Activated T-cell treated with anti-CD3 and anti-CD28 coated beads, Interleukin-2, amount 50 U/mL, for 48 hours (primary cell): ENCODE measurements around the gene MATK.

Experiments used
- DNase-seq, 2 experiments: peaks; one replicate each; pipeline ENCODE4 v3.0.0-alpha.2; 2020

The MATK gene

GRCh38 chr19:3745363-3746045 is 40.7 kb downstream of the MATK start:
- DNase-seq = no peak

GRCh38 chr19:3743486-3743885 is 42.7 kb downstream of the MATK start:
- no peak for DNase-seq

DNA sequence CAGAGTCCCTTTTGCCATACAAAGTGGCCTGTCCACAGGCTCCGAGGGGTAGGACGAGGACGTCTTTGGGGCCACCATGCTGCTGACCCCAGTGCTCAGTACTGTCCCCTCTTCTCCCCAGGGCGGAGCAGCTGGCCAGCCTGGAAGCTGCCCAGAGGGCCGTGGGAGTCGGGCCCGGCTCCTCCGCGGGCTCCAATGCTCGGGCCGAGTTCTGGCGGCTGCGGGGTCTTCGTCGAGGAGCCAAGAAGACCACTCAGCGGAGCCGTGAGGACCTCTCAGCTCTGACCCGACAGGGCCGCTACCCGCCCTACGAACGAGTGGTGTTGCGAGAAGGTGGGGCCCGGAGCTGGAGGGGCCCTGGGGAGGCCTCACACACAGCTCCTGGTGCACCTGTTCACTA is 45.8 kb downstream of the MATK start:
- DNase-seq = no peak

DNA sequence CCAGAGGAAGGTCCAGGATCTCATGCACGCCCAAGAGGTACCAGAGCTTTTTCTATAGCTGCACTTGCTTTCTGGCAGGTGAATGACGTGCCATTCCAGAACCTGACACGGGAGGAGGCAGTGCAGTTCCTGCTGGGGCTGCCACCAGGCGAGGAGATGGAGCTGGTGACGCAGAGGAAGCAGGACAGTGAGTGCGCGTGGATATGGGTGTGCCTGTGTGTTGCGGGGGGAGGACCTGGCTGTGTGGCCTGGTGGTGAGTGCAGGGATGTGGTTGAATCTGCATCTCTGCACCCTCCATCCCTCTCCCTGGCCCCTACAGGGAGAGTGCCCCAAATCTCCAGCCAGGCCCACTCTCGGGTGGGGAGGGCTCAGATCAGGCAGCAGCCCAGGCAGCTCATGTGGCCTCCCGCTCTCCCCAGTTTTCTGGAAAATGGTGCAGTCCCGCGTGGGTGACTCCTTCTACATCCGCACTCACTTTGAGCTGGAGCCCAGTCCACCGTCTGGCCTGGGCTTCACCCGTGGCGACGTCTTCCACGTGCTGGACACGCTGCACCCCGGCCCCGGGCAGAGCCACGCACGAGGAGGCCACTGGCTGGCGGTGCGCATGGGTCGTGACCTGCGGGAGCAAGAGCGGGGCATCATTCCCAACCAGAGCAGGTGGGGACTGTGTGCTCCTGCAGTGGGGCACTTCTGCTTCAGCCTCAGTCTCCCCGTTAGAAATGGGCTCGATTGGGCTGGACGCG is 47.5 kb downstream of the MATK start:
- no peak for DNase-seq

GRCh38 chr19:3737487-3738205 is 48.5 kb downstream of the MATK start:
- no peak for DNase-seq

DNA sequence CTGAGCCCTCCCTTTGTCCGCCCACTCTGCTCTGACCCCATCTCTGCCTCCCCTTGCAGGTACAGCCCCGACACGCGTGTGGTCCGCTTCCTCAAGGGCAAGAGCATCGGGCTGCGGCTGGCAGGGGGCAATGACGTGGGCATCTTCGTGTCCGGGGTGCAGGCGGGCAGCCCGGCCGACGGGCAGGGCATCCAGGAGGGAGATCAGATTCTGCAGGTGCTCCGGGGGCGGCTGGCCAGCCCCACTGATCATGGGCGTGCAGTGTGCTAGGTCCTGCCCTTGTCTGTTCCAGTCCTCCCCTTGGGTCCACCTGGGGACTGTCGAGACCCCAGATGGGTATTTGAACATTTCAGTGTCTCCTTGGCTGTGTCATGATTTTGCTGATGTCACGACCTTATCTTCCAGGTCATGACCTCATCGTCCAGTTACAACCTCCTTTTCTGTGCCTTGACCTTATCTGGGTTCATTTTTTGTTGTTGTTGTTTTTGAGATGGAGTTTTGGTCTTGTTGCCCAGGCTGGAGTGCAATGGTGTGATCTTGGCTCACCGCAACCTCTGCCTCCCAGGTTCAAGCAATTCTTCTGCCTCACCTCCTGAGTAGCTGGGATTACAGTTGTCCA is 50.0 kb downstream of the MATK start:
- DNase-seq = no peak

DNA sequence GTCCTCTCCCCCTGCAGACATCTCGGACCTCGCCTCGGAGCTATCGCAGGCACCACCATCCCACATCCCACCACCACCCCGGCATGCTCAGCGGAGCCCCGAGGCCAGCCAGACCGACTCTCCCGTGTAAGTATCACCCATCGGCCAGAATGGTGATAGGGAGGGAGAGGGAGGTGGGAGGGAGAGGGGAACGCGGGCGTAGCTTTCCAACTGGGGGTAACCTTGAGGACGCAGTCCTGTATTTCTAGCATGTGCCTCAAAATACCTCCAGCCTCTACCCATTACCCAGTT is 51.9 kb downstream of the MATK start:
- no peak for DNase-seq

- no peak for DNase-seq
These were observed 52.5 kb downstream of the MATK start for GRCh38 chr19:3733549-3734309.

DNA sequence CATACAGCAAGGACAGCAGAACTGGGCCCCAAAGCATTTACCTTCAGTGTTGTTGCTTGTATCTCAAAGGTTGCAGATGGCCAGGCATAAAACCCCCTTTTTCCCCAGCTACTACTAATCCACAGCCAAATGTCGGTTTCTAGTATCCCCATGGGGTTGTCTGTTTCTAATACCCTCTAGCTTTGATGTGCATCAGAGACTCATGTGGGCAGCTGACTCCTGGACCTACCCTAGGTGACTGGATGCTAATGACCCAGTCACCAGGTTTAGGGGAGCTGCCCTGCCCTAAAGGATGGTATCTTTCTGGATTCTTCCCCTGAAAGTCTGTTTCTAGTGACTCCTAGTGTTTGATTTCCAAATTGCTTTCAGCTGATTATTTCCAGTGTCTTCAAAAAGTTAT is 54.1 kb downstream of the MATK start:
- no peak for DNase-seq

GRCh38 chr19:3730457-3730958 is 55.7 kb downstream of the MATK start:
- no peak for DNase-seq
